Subcutaneous adipose tissue (tissue), 4 donors: ENCODE measurements around the gene SPAG16. TPM values are rescaled to one million over a fixed set of nuclear protein-coding genes. Genes with fewer than 3 reads are reported as not detected.

Experiments
- CTCF ChIP-seq: fragments of 450-650 bp; IDR thresholded peaks from one replicate; pipeline ENCODE4 v1.5.1; 2016; ENCODE audit warnings: low read depth, mild to moderate bottlenecking, control low read depth, antibody characterized with exemption, moderate library complexity
- total RNA-seq, 4 donors: library from RNA; depleted of rRNA; stranded (reverse); fragments of >200 nt; gene quantifications; one replicate each; pipeline ENCODE4 v1.1.0, GENCODE V29; 2016

The SPAG16 gene
- total RNA-seq, 4 donors from 2014 or later: 11.2 to 27.2 (median 18.2) TPM

- TF ChIP-seq CTCF: no peak
These were observed 132.6 kb downstream of the SPAG16 start for GRCh38 chr2:213416832-213417231.

GRCh38 chr2:213419980-213420379 is 135.7 kb downstream of the SPAG16 start:
- no peak for TF ChIP-seq CTCF

- TF ChIP-seq CTCF: no peak
These were observed 136.6 kb downstream of the SPAG16 start for GRCh38 chr2:213420828-213421385.

GRCh38 chr2:213422211-213422610 is 137.9 kb downstream of the SPAG16 start:
- no peak for TF ChIP-seq CTCF

GRCh38 chr2:213425618-213426017 is 141.4 kb downstream of the SPAG16 start:
- TF ChIP-seq CTCF: no peak

- no peak for TF ChIP-seq CTCF
These were observed 145.3 kb downstream of the SPAG16 start for GRCh38 chr2:213429516-213429915.

- no peak for TF ChIP-seq CTCF
These were observed 159.7 kb downstream of the SPAG16 start for GRCh38 chr2:213443921-213444320.
